ENCODE measurements around the gene UBXN11. TPM values are rescaled to one million over a fixed set of nuclear protein-coding genes. Genes with fewer than 3 reads are reported as not detected.
A peak's percentile ranks its signal among the peaks of the same experiment; 100 is the strongest.

Gene UBXN11
- total and polyA plus RNA-seq, 2 of the 13 experiments (the other 11 are each of a cell fraction or from before 2014, with no cell fraction given) = 9.3 to 10.4 TPM

DNA sequence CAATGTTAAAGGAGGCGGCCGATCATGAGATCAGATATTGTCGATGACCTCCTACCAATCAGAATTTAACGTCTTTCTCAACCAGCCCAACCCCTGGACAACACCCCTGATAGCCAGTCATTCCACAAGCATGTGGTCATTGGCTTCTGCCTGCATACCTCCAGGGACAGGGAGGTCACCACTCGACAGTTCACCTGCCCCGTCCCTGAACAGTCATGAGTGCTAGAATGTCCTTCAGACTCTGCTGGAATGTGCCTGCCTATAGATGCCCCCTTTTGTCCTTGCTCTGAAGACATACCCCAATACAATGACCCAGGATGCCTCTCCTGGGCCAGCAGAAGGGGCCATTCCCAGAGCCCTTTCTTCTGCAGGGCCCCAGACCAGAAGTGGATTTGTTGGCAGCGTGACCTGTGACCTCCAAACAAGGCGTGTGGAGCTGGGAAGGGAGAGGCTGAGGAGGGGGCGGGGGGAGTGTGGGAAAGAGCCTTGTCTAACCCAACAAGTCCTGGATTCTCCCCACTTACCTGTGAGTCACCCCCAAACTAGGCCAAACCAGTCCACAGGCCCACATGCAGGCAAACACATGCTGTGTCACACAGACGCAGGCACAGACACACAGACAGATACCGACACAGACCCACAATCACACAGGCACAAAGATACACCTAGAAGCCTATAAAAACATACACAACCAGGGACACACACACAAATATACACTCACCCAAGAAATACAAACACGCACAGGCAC lies 45.3 kb upstream of the UBXN11 start (continued):
- TF ChIP-seq, protein P1, sequence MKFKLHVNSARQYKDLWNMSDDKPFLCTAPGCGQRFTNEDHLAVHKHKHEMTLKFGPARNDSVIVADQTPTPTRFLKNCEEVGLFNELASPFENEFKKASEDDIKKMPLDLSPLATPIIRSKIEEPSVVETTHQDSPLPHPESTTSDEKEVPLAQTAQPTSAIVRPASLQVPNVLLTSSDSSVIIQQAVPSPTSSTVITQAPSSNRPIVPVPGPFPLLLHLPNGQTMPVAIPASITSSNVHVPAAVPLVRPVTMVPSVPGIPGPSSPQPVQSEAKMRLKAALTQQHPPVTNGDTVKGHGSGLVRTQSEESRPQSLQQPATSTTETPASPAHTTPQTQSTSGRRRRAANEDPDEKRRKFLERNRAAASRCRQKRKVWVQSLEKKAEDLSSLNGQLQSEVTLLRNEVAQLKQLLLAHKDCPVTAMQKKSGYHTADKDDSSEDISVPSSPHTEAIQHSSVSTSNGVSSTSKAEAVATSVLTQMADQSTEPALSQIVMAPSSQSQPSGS (CRISPR knock-in tag; IDR thresholded peaks at IDR 0.05) = peak; percentile 98
- TF ChIP-seq TBX2 (CRISPR knock-in tag; IDR thresholded peaks at IDR 0.05; ENCODE audit: borderline replicate concordance) (no peak; the same call in 1 of the 2 replicates), EP300 (IDR thresholded peaks at IDR 0.05; ENCODE audit: low read depth in 2 of 2, low read length in 2 of 2) (no peak; a peak in 2 of 4 replicates), EP300 (CRISPR knock-in tag; IDR thresholded peaks at IDR 0.05; ENCODE audit: borderline replicate concordance) (peak; percentile 68; the same call in 1 of the 2 replicates), THAP11 (CRISPR knock-in tag; IDR thresholded peaks at IDR 0.05) (peak; percentile 61), ZNF609 (CRISPR knock-in tag; IDR thresholded peaks at IDR 0.05; ENCODE audit: borderline replicate concordance) (peak; percentile 55; the same call in 1 of the 2 replicates), CHD2 (IDR thresholded peaks at IDR 0.05; ENCODE audit: low read depth, low read length) (no peak), SAP130 (CRISPR knock-in tag; IDR thresholded peaks at IDR 0.05; ENCODE audit: low read depth) (peak; percentile 83), MZF1 (CRISPR knock-in tag; IDR thresholded peaks at IDR 0.05; ENCODE audit: borderline replicate concordance) (no peak), ZNF17 (CRISPR knock-in tag; IDR thresholded peaks at IDR 0.05) (peak; percentile 65; the same call in 1 of the 2 replicates), ZNF512B (CRISPR knock-in tag; IDR thresholded peaks at IDR 0.05; ENCODE audit: borderline replicate concordance) (no peak), SATB2 (CRISPR knock-in tag; IDR thresholded peaks at IDR 0.05) (no peak), GATAD1 (CRISPR knock-in tag; IDR thresholded peaks at IDR 0.05) (no peak; the same call in 1 of the 2 replicates)
- TF ChIP-seq, protein P2, sequence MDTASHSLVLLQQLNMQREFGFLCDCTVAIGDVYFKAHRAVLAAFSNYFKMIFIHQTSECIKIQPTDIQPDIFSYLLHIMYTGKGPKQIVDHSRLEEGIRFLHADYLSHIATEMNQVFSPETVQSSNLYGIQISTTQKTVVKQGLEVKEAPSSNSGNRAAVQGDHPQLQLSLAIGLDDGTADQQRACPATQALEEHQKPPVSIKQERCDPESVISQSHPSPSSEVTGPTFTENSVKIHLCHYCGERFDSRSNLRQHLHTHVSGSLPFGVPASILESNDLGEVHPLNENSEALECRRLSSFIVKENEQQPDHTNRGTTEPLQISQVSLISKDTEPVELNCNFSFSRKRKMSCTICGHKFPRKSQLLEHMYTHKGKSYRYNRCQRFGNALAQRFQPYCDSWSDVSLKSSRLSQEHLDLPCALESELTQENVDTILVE (CRISPR knock-in tag; IDR thresholded peaks at IDR 0.05) = no peak
